NCI-H774 (cell line): ENCODE measurements around the gene ACER2.

Source experiments
- DNase-seq: peaks from one replicate; lab custom pipeline; 2025; lab: John Stamatoyannopoulos, UW

ACER2 gene

GRCh38 chr9:19486803-19487202 is 78.0 kb downstream of the ACER2 start:
- DNase-seq: no peak

- DNase-seq: no peak
These were observed 79.9 kb downstream of the ACER2 start for GRCh38 chr9:19488721-19489120.

GRCh38 chr9:19490269-19490668 is 81.5 kb downstream of the ACER2 start:
- DNase-seq: no peak

GRCh38 chr9:19490828-19491227 is 82.0 kb downstream of the ACER2 start:
- no peak for DNase-seq

GRCh38 chr9:19492775-19493173 is 84.0 kb downstream of the ACER2 start:
- no peak for DNase-seq

- peak; percentile 70 for DNase-seq
These were observed 84.5 kb downstream of the ACER2 start for GRCh38 chr9:19493174-19493811.

GRCh38 chr9:19493876-19494275 is 85.1 kb downstream of the ACER2 start:
- DNase-seq: no peak

- DNase-seq: no peak
These were observed 86.6 kb downstream of the ACER2 start for GRCh38 chr9:19495186-19496028.

GRCh38 chr9:19496321-19497050 is 87.7 kb downstream of the ACER2 start:
- no peak for DNase-seq

- DNase-seq: no peak
These were observed 88.5 kb downstream of the ACER2 start for GRCh38 chr9:19497276-19497675.

- no peak for DNase-seq
These were observed 89.2 kb downstream of the ACER2 start for GRCh38 chr9:19498015-19498414.
